ENCODE results near the gene GAB4. TPM values are rescaled to one million over a fixed set of nuclear protein-coding genes. Genes with fewer than 3 reads are reported as not detected.

The GAB4 gene
- total and polyA plus RNA-seq, 3 experiments from 2014 or later, result not detected

- Histone ChIP-seq H3K4me3 (ENCODE audit: low read length) (no peak overlapping the region), H3K27me3 (ENCODE audit: insufficient read depth, low read length, poor library complexity, severe bottlenecking) (no peaks in the 10 kb centered on the region), H3K9me3 (ENCODE audit: low read length) (no peaks in the 10 kb centered on the region), H3K4me1 (ENCODE audit: insufficient read depth, low read length) (no peaks in the 10 kb centered on the region), H3K36me3 (ENCODE audit: insufficient read depth, low read length) (no peaks in the 10 kb centered on the region), H3K27ac (ENCODE audit: low read depth, low read length) (no peak overlapping the region)
- CTCF ChIA-PET, result no interaction called here
- POLR2A ChIA-PET, result no interaction called here
- Mint-ChIP-seq H3K27ac (no peak overlapping the region), H3K4me3 (peak overlapping the region in 1 of 7 donors; percentile 3), H3K9me3 (no peaks in the 10 kb centered on the region), H3K36me3 (no peaks in the 10 kb centered on the region), H3K27me3 (peaks cover 0 to 5% of the 10 kb centered on the region in 2 donors), H3K4me1 (no peaks in the 10 kb centered on the region)
- DNase-seq, result no peak
These were observed 49.5 kb downstream of the GAB4 start for GRCh38 chr22:16958475-16958874.

- ChIA-PET POLR2A (no interaction called here), CTCF (no interaction called here)
These were observed 50.2 kb downstream of the GAB4 start for GRCh38 chr22:16957781-16958180.

GRCh38 chr22:16956290-16956689 lies 51.7 kb downstream of the GAB4 start:
- POLR2A ChIA-PET, result no interaction called here
- no peak overlapping the region for H3K4me3 ChIP-seq (ENCODE audit: low read length)
- Mint-ChIP-seq H3K27me3 (peaks cover 0 to 5% of the 10 kb centered on the region in 2 donors), H3K9me3 (no peaks in the 10 kb centered on the region), H3K4me1 (no peaks in the 10 kb centered on the region), H3K27ac (no peak overlapping the region), H3K4me3 (no peak overlapping the region), H3K36me3 (no peaks in the 10 kb centered on the region)
- no peaks in the 10 kb centered on the region for H3K27me3 ChIP-seq (ENCODE audit: insufficient read depth, low read length, poor library complexity, severe bottlenecking)
- no peaks in the 10 kb centered on the region for H3K36me3 ChIP-seq (ENCODE audit: insufficient read depth, low read length)
- H3K27ac ChIP-seq (ENCODE audit: low read depth, low read length), result no peak overlapping the region
- no peaks in the 10 kb centered on the region for H3K9me3 ChIP-seq (ENCODE audit: low read length)
- no peaks in the 10 kb centered on the region for H3K4me1 ChIP-seq (ENCODE audit: insufficient read depth, low read length)
- no peak for DNase-seq
- CTCF ChIA-PET, result no interaction called here

More at GRCh38 chr22:16957781-16958180, 50.2 kb downstream of the GAB4 start:
- peaks cover 0 to 5% of the 10 kb centered on the region in 2 donors for H3K27me3 Mint-ChIP-seq
- no peak overlapping the region for H3K4me3 Mint-ChIP-seq
- no peaks in the 10 kb centered on the region for H3K9me3 Mint-ChIP-seq
- no peaks in the 10 kb centered on the region for H3K36me3 ChIP-seq (ENCODE audit: insufficient read depth, low read length)
- H3K36me3 Mint-ChIP-seq, result no peaks in the 10 kb centered on the region
- H3K27me3 ChIP-seq (ENCODE audit: insufficient read depth, low read length, poor library complexity, severe bottlenecking), result no peaks in the 10 kb centered on the region
- H3K9me3 ChIP-seq (ENCODE audit: low read length), result no peaks in the 10 kb centered on the region
- no peak overlapping the region for H3K27ac Mint-ChIP-seq
- H3K4me3 ChIP-seq (ENCODE audit: low read length), result no peak overlapping the region
- H3K4me1 Mint-ChIP-seq, result no peaks in the 10 kb centered on the region
- no peak overlapping the region for H3K27ac ChIP-seq (ENCODE audit: low read depth, low read length)
- DNase-seq, result no peak
- H3K4me1 ChIP-seq (ENCODE audit: insufficient read depth, low read length), result no peaks in the 10 kb centered on the region

GRCh38 chr22:16955678-16956210 lies 52.3 kb downstream of the GAB4 start:
- Mint-ChIP-seq H3K9me3 (no peaks in the 10 kb centered on the region), H3K4me1 (no peaks in the 10 kb centered on the region), H3K36me3 (no peaks in the 10 kb centered on the region), H3K27ac (peak overlapping the region in 1 of 8 donors; percentile 47), H3K27me3 (peaks cover 0 to 5% of the 10 kb centered on the region in 2 donors), H3K4me3 (no peak overlapping the region)
- Histone ChIP-seq H3K4me3 (ENCODE audit: low read length) (no peak overlapping the region), H3K4me1 (ENCODE audit: insufficient read depth, low read length) (no peaks in the 10 kb centered on the region), H3K27me3 (ENCODE audit: insufficient read depth, low read length, poor library complexity, severe bottlenecking) (no peaks in the 10 kb centered on the region), H3K27ac (ENCODE audit: low read depth, low read length) (no peak overlapping the region), H3K36me3 (ENCODE audit: insufficient read depth, low read length) (no peaks in the 10 kb centered on the region), H3K9me3 (ENCODE audit: low read length) (no peaks in the 10 kb centered on the region)
- DNase-seq, result peak in 1 of 5 donors; percentile 17
- CTCF ChIA-PET, result no interaction called here
- POLR2A ChIA-PET, result no interaction called here

GRCh38 chr22:16955081-16955480 lies 52.9 kb downstream of the GAB4 start:
- Mint-ChIP-seq H3K36me3 (no peaks in the 10 kb centered on the region), H3K27me3 (peaks cover 0 to 5% of the 10 kb centered on the region in 2 donors), H3K27ac (no peak overlapping the region), H3K9me3 (no peaks in the 10 kb centered on the region), H3K4me3 (peak overlapping the region in 1 of 7 donors; percentile 24), H3K4me1 (no peaks in the 10 kb centered on the region)
- Histone ChIP-seq H3K36me3 (ENCODE audit: insufficient read depth, low read length) (no peaks in the 10 kb centered on the region), H3K4me3 (ENCODE audit: low read length) (no peak overlapping the region), H3K27me3 (ENCODE audit: insufficient read depth, low read length, poor library complexity, severe bottlenecking) (no peaks in the 10 kb centered on the region), H3K4me1 (ENCODE audit: insufficient read depth, low read length) (no peaks in the 10 kb centered on the region), H3K9me3 (ENCODE audit: low read length) (no peaks in the 10 kb centered on the region), H3K27ac (ENCODE audit: low read depth, low read length) (no peak overlapping the region)
- POLR2A ChIA-PET, result no interaction called here
- CTCF ChIA-PET, result interaction anchor here (1.3 kb wide), 1 partner anchor 103 kb away, joined by 3 read pairs; no protein-coding TSS in a partner anchor
- DNase-seq, result no peak

GRCh38 chr22:16954060-16954403 lies 54.0 kb downstream of the GAB4 start:
- H3K9me3 Mint-ChIP-seq, result no peaks in the 10 kb centered on the region
- no peak for DNase-seq
- no peak overlapping the region for H3K27ac Mint-ChIP-seq
- no peaks in the 10 kb centered on the region for H3K36me3 ChIP-seq (ENCODE audit: insufficient read depth, low read length)
- H3K4me3 ChIP-seq (ENCODE audit: low read length), result no peak overlapping the region
- POLR2A ChIA-PET, result no interaction called here
- no peak overlapping the region for H3K27ac ChIP-seq (ENCODE audit: low read depth, low read length)
- no peaks in the 10 kb centered on the region for H3K27me3 ChIP-seq (ENCODE audit: insufficient read depth, low read length, poor library complexity, severe bottlenecking)
- CTCF ChIA-PET, result interaction anchor here (1.3 kb wide), 1 partner anchor 104 kb away, joined by 3 read pairs; no protein-coding TSS in a partner anchor
- H3K9me3 ChIP-seq (ENCODE audit: low read length), result no peaks in the 10 kb centered on the region
- H3K36me3 Mint-ChIP-seq, result no peaks in the 10 kb centered on the region
- peaks cover 0 to 5% of the 10 kb centered on the region in 2 donors for H3K27me3 Mint-ChIP-seq
- H3K4me1 ChIP-seq (ENCODE audit: insufficient read depth, low read length), result no peaks in the 10 kb centered on the region
- H3K4me1 Mint-ChIP-seq, result no peaks in the 10 kb centered on the region
- H3K4me3 Mint-ChIP-seq, result no peak overlapping the region

- H3K4me3 Mint-ChIP-seq, result no peak overlapping the region
- no peaks in the 10 kb centered on the region for H3K4me1 ChIP-seq (ENCODE audit: insufficient read depth, low read length)
- no peaks in the 10 kb centered on the region for H3K9me3 Mint-ChIP-seq
- no peaks in the 10 kb centered on the region for H3K9me3 ChIP-seq (ENCODE audit: low read length)
- peaks cover 0 to 3% of the 10 kb centered on the region in 2 donors for H3K27me3 Mint-ChIP-seq
- H3K27me3 ChIP-seq (ENCODE audit: insufficient read depth, low read length, poor library complexity, severe bottlenecking), result no peaks in the 10 kb centered on the region
- DNase-seq, result no peak
- ChIA-PET POLR2A (no interaction called here), CTCF (interaction anchor here (1.3 kb wide), 1 partner anchor 104 kb away, joined by 3 read pairs; no protein-coding TSS in a partner anchor)
- H3K27ac ChIP-seq (ENCODE audit: low read depth, low read length), result no peak overlapping the region
- no peak overlapping the region for H3K4me3 ChIP-seq (ENCODE audit: low read length)
- H3K4me1 Mint-ChIP-seq, result no peaks in the 10 kb centered on the region
- H3K27ac Mint-ChIP-seq, result no peak overlapping the region
- no peaks in the 10 kb centered on the region for H3K36me3 Mint-ChIP-seq
- H3K36me3 ChIP-seq (ENCODE audit: insufficient read depth, low read length), result no peaks in the 10 kb centered on the region
These were observed 54.6 kb downstream of the GAB4 start for GRCh38 chr22:16953206-16954059.

- H3K27me3 Mint-ChIP-seq, result no peaks in the 10 kb centered on the region
- ChIA-PET POLR2A (no interaction called here), CTCF (no interaction called here)
- Histone ChIP-seq H3K4me1 (ENCODE audit: insufficient read depth, low read length) (no peaks in the 10 kb centered on the region), H3K27ac (ENCODE audit: low read depth, low read length) (no peak overlapping the region), H3K4me3 (ENCODE audit: low read length) (no peak overlapping the region), H3K9me3 (ENCODE audit: low read length) (no peaks in the 10 kb centered on the region), H3K27me3 (ENCODE audit: insufficient read depth, low read length, poor library complexity, severe bottlenecking) (no peaks in the 10 kb centered on the region), H3K36me3 (ENCODE audit: insufficient read depth, low read length) (no peaks in the 10 kb centered on the region)
- H3K9me3 Mint-ChIP-seq, result no peaks in the 10 kb centered on the region
- no peak overlapping the region for H3K27ac Mint-ChIP-seq
- DNase-seq, result no peak
- no peaks in the 10 kb centered on the region for H3K36me3 Mint-ChIP-seq
- no peaks in the 10 kb centered on the region for H3K4me1 Mint-ChIP-seq
- H3K4me3 Mint-ChIP-seq, result no peak overlapping the region
These were observed 58.5 kb downstream of the GAB4 start for GRCh38 chr22:16949561-16949960.
